Measurements from ENCODE around the gene UBE2L3.
"Not testable (repeated sequence)": the region's sequence is repeated elsewhere in the genome, so short reads cannot be mapped to it uniquely, and the experiment has no call there.

The UBE2L3 gene

DNA sequence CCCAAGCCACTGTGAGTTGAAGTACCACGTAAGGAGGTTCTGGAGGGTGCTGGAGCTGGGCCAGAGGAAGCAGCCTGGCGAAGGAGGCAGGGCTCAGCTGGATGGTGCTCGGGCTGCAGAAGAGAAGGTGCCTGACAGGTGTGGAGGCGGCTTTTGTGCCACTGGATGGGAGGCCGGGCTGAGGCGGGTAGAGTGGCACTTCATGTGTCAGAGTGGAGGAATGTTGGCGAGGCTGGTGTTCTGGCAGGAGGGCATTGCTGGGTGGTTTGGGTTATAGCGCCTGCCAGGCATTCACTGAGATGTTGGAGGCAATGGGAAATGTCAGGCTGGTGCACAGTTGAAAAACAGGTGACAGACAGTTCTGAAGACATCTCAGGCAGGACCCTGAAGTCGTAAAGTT, 24.2 kb downstream of the UBE2L3 start:
- Histone ChIP-seq H3K27me3 (ENCODE audit: control insufficient read depth in 1 of 2, insufficient read depth in 2 of 2, low read length in 2 of 2) (no peaks in the 10 kb centered on the region), H3K9ac (ENCODE audit: low read length in 2 of 2) (no peak overlapping the region), H3K4me1 (ENCODE audit: control insufficient read depth, insufficient read depth, low read length) (peaks cover 37% of the 10 kb centered on the region), H3K9me3 (ENCODE audit: control insufficient read depth in 2 of 2, low read length in 2 of 2) (no peaks in the 10 kb centered on the region), H3K36me3 (ENCODE audit: control insufficient read depth in 2 of 2, insufficient read depth in 2 of 2, low read length in 2 of 2) (peaks cover 22 to 26% of the 10 kb centered on the region in 2 donors), H3K27ac (ENCODE audit: low read length) (no peak overlapping the region), H3K4me3 (ENCODE audit: low read length in 2 of 2) (no peak overlapping the region)

DNA sequence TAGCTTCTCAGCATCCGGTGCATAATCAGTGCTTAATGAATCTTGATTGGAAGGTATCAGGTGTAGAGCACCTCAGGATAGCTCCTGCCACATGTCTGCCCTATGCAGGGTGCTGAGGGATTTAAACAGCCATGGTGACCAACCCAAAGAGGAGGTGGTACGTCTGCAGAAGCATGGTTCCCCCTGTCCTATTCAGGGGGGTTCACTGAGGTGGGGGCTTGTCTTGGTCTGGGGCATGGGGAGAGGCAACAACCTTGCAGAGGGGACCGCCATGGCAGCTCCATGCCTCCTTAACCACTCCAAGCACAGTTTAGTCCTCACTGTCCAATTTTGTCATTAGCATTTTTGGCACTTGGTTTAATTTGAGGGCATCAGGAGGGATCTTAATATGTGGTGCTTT, 24.9 kb downstream of the UBE2L3 start:
- no peak overlapping the region for H3K27ac ChIP-seq (ENCODE audit: low read length)
- peaks cover 36% of the 10 kb centered on the region for H3K4me1 ChIP-seq (ENCODE audit: control insufficient read depth, insufficient read depth, low read length)
- no peaks in the 10 kb centered on the region for H3K9me3 ChIP-seq (ENCODE audit: control insufficient read depth in 2 of 2, low read length in 2 of 2)
- peaks cover 22 to 26% of the 10 kb centered on the region in 2 donors for H3K36me3 ChIP-seq (ENCODE audit: control insufficient read depth in 2 of 2, insufficient read depth in 2 of 2, low read length in 2 of 2)
- no peaks in the 10 kb centered on the region for H3K27me3 ChIP-seq (ENCODE audit: control insufficient read depth in 1 of 2, insufficient read depth in 2 of 2, low read length in 2 of 2)
- H3K4me3 ChIP-seq (ENCODE audit: low read length in 2 of 2): no peak overlapping the region
- H3K9ac ChIP-seq (ENCODE audit: low read length in 2 of 2): no peak overlapping the region

DNA sequence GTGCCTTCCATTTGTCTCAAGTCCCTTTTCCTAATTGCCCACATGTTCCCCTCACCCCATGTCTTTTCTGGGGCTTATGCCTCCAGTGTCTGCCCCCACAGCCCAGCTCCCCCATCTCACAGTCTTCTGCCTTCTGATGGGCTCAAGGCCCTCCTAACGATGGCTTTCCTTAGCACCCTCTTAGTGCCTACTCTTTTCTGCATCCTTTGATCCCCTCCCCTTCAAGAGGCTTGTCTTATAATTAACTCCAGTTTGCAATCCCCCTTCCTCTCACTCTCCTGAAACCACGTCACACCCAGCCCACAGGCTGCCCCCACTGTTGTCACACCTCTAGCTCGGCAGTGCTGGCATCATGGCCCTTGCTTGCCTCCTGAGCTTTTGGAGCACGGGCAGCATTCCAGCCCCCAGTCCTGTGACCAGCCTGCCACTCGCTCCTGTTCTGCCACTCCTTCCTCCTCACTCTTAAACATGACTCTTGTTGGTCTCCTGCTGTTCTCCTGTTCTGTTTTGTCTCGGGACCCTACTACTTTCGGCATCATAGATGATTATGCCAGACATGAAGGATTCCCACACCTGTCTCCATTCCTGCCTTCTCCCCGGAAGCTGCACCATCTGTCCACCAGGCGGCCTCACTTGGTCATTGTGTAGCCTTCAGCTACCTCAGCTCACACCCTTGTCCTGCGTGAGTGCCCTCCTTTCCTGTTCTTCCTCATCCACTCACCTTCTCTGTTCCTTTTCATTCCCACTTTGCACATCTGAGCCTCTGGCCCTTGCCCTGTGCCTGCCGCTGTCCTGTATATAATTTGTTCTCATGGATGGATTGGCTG, 26.1 kb downstream of the UBE2L3 start:
- H3K9ac ChIP-seq (ENCODE audit: low read length in 2 of 2): no peak overlapping the region
- no peak overlapping the region for H3K27ac ChIP-seq (ENCODE audit: low read length)
- H3K27me3 ChIP-seq (ENCODE audit: control insufficient read depth in 1 of 2, insufficient read depth in 2 of 2, low read length in 2 of 2): no peaks in the 10 kb centered on the region
- no peak overlapping the region for H3K4me3 ChIP-seq (ENCODE audit: low read length in 2 of 2)
- H3K4me1 ChIP-seq (ENCODE audit: control insufficient read depth, insufficient read depth, low read length): peaks cover 31% of the 10 kb centered on the region
- peaks cover 20 to 26% of the 10 kb centered on the region in 2 donors for H3K36me3 ChIP-seq (ENCODE audit: control insufficient read depth in 2 of 2, insufficient read depth in 2 of 2, low read length in 2 of 2)
- H3K9me3 ChIP-seq (ENCODE audit: control insufficient read depth in 2 of 2, low read length in 2 of 2): no peaks in the 10 kb centered on the region

DNA sequence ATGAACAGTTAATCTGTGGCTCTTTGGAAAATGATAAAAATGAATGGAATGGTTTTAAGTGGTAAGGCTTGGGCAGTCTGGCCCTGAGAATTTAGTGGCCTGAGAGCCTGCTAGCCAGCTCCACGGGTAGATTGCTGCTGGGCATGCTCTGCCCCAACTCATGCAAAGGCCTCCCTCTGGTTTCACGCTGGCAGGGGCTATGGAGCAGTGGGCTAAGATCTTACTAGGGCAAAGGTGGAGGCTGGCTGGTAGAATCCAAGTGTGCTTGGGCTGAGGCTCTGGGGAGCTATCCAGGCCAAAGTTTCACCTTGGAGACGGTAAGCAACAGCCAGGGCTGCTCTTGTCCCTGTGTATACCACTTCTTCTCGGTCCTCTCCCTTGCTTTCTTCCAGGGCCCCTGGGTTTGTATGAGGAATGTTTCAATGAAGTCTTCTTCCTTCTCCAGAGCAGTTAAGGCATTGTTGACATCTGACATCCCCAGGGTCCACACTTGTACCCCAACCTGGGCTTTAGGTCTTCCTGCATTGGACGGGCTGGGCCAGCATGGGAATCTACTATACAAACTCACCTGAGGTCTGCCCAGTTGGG, 27.4 kb downstream of the UBE2L3 start:
- peaks cover 33% of the 10 kb centered on the region for H3K4me1 ChIP-seq (ENCODE audit: control insufficient read depth, insufficient read depth, low read length)
- H3K27ac ChIP-seq (ENCODE audit: low read length): no peak overlapping the region
- no peaks in the 10 kb centered on the region for H3K9me3 ChIP-seq (ENCODE audit: control insufficient read depth in 2 of 2, low read length in 2 of 2)
- peaks cover 20 to 27% of the 10 kb centered on the region in 2 donors for H3K36me3 ChIP-seq (ENCODE audit: control insufficient read depth in 2 of 2, insufficient read depth in 2 of 2, low read length in 2 of 2)
- H3K9ac ChIP-seq (ENCODE audit: low read length in 2 of 2): no peak overlapping the region
- H3K27me3 ChIP-seq (ENCODE audit: control insufficient read depth in 1 of 2, insufficient read depth in 2 of 2, low read length in 2 of 2): no peaks in the 10 kb centered on the region
- no peak overlapping the region for H3K4me3 ChIP-seq (ENCODE audit: low read length in 2 of 2)

DNA sequence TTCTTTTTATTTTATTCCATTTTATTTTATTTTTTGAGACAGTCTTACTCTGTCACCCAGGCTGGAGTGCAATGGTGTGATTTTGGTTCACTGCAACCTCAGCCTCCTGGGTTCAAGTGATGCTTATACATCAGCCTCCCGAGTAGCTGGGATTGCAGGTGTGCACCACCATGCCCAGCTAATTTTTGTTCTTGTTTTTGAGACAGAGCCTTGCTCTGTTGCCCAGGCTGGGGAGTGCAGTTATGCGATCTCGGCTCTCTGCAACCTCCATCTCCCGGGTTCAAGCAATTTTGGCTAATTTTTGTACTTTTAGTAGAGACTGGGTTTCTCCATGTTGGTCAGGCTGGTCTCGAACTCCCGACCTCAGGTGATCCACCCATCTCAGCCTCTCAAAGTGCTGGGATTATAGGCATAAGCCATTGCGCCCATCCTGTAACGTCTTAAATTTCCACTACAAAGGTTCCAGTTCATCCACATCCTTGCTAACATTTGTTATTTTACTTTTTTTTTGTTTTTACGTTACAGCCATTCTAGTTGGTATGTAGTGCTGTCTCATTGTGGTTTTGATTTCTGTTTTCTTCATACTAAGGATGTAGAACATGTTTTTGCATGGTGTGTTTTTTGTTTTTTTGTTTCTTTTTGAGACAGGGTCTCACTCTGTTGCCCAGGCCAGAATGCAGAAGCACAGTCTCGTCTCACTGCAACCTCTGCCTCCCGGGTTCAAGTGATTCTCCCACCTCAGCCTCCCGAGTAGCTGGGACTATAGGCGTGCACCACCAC, 29.0 kb downstream of the UBE2L3 start:
- Histone ChIP-seq H3K36me3 (ENCODE audit: control insufficient read depth in 2 of 2, insufficient read depth in 2 of 2, low read length in 2 of 2) (peaks cover 20 to 27% of the 10 kb centered on the region in 2 donors), H3K4me1 (ENCODE audit: control insufficient read depth, insufficient read depth, low read length) (peaks cover 19% of the 10 kb centered on the region)
- not testable (repeated sequence) for H3K27me3 ChIP-seq (ENCODE audit: control insufficient read depth in 1 of 2, insufficient read depth in 2 of 2, low read length in 2 of 2); H3K9ac ChIP-seq (ENCODE audit: low read length in 2 of 2); H3K4me3 ChIP-seq (ENCODE audit: low read length in 2 of 2); H3K27ac ChIP-seq (ENCODE audit: low read length); H3K9me3 ChIP-seq (ENCODE audit: control insufficient read depth in 2 of 2, low read length in 2 of 2)

DNA sequence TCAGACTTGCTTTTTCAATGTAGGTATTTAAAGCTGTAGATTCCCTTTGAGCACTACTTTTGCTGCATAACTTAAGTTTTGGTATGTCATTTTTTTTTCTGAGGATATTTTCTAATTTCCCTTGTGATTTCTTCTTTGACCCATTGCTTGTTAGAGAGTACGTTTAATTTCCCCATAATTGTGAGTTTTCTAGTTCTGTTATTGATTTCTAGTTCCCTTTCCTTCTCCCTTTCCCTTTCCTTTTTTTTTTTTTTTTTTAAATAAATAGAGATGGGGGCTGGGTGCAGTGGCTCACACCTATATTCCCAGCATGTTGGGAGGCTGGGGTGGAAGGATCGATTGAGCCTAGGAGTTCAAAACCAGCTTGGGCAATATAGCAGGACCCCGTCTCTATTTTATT, 30.8 kb downstream of the UBE2L3 start:
- H3K9ac ChIP-seq (ENCODE audit: low read length in 2 of 2): no peak overlapping the region
- no peaks in the 10 kb centered on the region for H3K9me3 ChIP-seq (ENCODE audit: control insufficient read depth in 2 of 2, low read length in 2 of 2)
- H3K27me3 ChIP-seq (ENCODE audit: control insufficient read depth in 1 of 2, insufficient read depth in 2 of 2, low read length in 2 of 2): no peaks in the 10 kb centered on the region
- H3K27ac ChIP-seq (ENCODE audit: low read length): no peak overlapping the region
- H3K36me3 ChIP-seq (ENCODE audit: control insufficient read depth in 2 of 2, insufficient read depth in 2 of 2, low read length in 2 of 2): peaks cover 18 to 28% of the 10 kb centered on the region in 2 donors
- H3K4me1 ChIP-seq (ENCODE audit: control insufficient read depth, insufficient read depth, low read length): peaks cover 13% of the 10 kb centered on the region
- no peak overlapping the region for H3K4me3 ChIP-seq (ENCODE audit: low read length in 2 of 2)

DNA sequence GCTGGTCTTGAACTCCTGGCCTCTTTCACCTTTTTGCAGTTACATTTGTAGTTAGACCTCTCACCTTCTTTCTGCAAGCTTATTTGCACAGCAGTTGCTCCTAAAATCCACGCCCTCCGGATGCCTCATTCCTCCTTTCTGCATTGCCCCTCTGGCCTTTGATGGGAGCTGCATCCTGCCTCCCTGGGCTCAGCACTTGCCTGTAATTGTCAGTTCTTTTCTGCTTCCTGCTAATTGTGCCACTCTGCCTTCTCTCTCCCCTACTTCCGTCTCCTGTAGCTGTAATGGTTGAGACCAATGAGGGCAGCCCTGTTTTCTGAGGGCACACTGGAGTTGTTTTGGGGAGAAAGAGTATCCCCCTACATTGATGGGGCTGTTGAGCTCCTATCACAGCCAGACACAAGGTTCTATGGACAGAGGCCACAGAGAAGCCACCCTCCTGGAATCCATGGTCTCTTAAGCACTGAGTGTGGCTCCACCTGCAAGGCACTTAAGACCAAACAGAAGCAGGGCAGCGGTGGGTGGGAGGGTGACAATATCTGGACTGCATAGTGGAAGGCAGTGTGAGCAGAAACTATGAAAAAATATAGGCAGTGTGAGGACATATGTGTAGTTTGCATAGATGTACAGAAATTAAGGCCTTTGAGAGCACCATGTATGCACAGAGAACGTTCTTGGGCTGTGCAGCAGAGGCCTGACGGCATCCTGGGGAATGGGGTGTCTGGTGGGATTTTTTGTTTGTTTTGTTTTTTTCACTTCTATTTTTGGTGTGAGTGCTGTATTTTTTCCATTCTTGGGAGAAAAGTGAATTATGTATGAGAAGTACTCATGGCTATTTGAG, 31.8 kb downstream of the UBE2L3 start:
- no peak overlapping the region for H3K4me3 ChIP-seq (ENCODE audit: low read length in 2 of 2)
- peaks cover 9 to 18% of the 10 kb centered on the region in 2 donors for H3K36me3 ChIP-seq (ENCODE audit: control insufficient read depth in 2 of 2, insufficient read depth in 2 of 2, low read length in 2 of 2)
- H3K9me3 ChIP-seq (ENCODE audit: control insufficient read depth in 2 of 2, low read length in 2 of 2): no peaks in the 10 kb centered on the region
- no peak overlapping the region for H3K27ac ChIP-seq (ENCODE audit: low read length)
- H3K4me1 ChIP-seq (ENCODE audit: control insufficient read depth, insufficient read depth, low read length): peaks cover 10% of the 10 kb centered on the region
- H3K9ac ChIP-seq (ENCODE audit: low read length in 2 of 2): no peak overlapping the region
- H3K27me3 ChIP-seq (ENCODE audit: control insufficient read depth in 1 of 2, insufficient read depth in 2 of 2, low read length in 2 of 2): no peaks in the 10 kb centered on the region

DNA sequence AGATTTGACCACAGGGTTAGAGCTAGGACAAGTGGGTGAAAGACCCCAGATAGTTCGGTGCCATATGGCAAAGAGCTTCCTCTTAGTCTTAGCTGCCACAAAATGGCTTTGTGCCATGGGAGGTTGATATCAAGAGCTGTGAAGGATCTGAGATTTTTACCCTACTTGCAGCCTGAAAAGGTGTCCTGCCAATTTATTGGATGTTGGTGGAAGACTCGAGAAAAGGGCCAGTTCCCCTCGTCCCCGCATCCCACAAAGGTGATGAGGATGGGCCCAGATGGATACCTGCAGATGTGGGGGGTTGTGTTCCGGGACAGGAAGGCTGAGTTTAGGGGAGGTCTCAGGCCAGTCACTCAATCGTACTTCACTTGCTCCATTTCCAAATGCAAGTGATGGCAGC, 35.1 kb downstream of the UBE2L3 start:
- Histone ChIP-seq H3K27ac (ENCODE audit: low read length) (no peak overlapping the region), H3K9ac (ENCODE audit: low read length in 2 of 2) (no peak overlapping the region), H3K27me3 (ENCODE audit: control insufficient read depth in 1 of 2, insufficient read depth in 2 of 2, low read length in 2 of 2) (no peaks in the 10 kb centered on the region), H3K36me3 (ENCODE audit: control insufficient read depth in 2 of 2, insufficient read depth in 2 of 2, low read length in 2 of 2) (peaks cover 3 to 7% of the 10 kb centered on the region in 2 donors), H3K4me1 (ENCODE audit: control insufficient read depth, insufficient read depth, low read length) (peaks cover 9% of the 10 kb centered on the region), H3K4me3 (ENCODE audit: low read length in 2 of 2) (no peak overlapping the region), H3K9me3 (ENCODE audit: control insufficient read depth in 2 of 2, low read length in 2 of 2) (no peaks in the 10 kb centered on the region)

DNA sequence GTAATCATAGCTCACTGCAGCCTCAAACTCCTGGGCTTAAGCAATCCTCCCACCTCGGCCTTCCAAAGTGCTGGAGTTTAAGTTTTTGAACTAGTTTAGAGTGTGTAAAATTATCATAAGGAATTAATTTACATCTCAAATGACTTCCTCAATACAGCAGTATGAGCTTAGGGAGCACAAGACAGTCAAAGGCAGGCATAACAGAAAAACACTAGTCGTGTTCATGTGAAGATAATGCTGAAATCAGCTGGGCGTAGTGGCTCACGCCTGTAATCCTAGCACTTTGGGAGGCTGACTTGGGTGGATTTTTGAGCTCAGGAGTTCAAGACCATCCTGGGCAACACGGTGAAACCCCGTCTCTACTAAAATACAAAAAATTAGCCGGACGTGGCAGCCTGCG, 36.5 kb downstream of the UBE2L3 start:
- Histone ChIP-seq H3K9ac (ENCODE audit: low read length in 2 of 2) (no peak overlapping the region), H3K36me3 (ENCODE audit: control insufficient read depth in 2 of 2, insufficient read depth in 2 of 2, low read length in 2 of 2) (peaks cover 3 to 6% of the 10 kb centered on the region in 2 donors), H3K4me3 (ENCODE audit: low read length in 2 of 2) (no peak overlapping the region), H3K27ac (ENCODE audit: low read length) (no peak overlapping the region), H3K4me1 (ENCODE audit: control insufficient read depth, insufficient read depth, low read length) (peaks cover 9% of the 10 kb centered on the region), H3K9me3 (ENCODE audit: control insufficient read depth in 2 of 2, low read length in 2 of 2) (no peaks in the 10 kb centered on the region), H3K27me3 (ENCODE audit: control insufficient read depth in 1 of 2, insufficient read depth in 2 of 2, low read length in 2 of 2) (no peaks in the 10 kb centered on the region)

DNA sequence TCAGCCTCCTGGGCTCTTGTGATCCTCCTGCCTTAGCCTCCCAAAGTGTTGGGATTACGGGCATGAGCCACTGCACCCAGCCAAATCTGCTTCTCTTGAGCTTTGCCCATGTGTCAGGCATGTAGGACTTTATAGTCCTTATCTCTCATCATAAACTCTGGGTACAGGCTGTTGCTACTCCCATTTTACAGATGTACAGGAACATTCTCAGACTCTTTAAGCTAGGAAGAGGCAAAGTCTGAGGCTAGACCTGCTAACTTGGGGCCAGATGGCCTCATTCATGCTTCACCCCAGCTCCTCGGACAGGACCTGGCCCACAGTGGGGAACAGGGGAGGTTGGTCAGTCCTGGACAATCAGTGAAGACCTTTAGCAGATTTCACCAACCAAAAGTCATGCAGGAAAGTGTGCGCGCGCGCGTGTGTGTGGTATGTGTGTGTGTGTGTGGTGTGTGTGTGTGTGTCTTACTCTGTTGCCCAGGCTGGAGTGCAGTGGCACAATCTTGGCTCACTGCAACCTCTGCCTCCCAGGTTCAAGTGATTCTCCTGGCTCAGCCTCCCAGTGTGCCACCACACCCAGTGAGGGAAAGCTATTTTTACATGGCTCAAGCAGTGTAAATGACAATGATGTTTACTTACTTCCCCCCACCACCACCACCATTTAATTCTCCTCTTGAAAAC, 38.5 kb downstream of the UBE2L3 start:
- H3K27me3 ChIP-seq (ENCODE audit: control insufficient read depth in 1 of 2, insufficient read depth in 2 of 2, low read length in 2 of 2): no peaks in the 10 kb centered on the region
- H3K4me1 ChIP-seq (ENCODE audit: control insufficient read depth, insufficient read depth, low read length): peaks cover 7% of the 10 kb centered on the region
- no peak overlapping the region for H3K27ac ChIP-seq (ENCODE audit: low read length)
- H3K36me3 ChIP-seq (ENCODE audit: control insufficient read depth in 2 of 2, insufficient read depth in 2 of 2, low read length in 2 of 2): peaks cover 6 to 10% of the 10 kb centered on the region in 2 donors
- no peak overlapping the region for H3K9ac ChIP-seq (ENCODE audit: low read length in 2 of 2)
- H3K9me3 ChIP-seq (ENCODE audit: control insufficient read depth in 2 of 2, low read length in 2 of 2): no peaks in the 10 kb centered on the region
- H3K4me3 ChIP-seq (ENCODE audit: low read length in 2 of 2): no peak overlapping the region
